Natural killer cell (primary cell): ENCODE data around the gene LY6G5C. TPM values are rescaled to one million over a fixed set of nuclear protein-coding genes. Genes with fewer than 3 reads are reported as not detected.

Experiments
- ATAC-seq, 3 donors: fragments of 150-1000 bp in 2 of 3; fragments of 200-7000 bp in 1 of 3; cut with Tn5 transposase; 1 replicate in 1 of 3; 2 replicates in 2 of 3; pipeline ENCODE4 v1.10.0; 2021; ENCODE audit warnings: mild to moderate bottlenecking in 2 of 3, moderate library complexity in 2 of 3
- DNase-seq, 2 donors: peaks; one replicate each; pipeline versions ENCODE4 v3.0.0 to v3.0.0-alpha.2; 2013 to 2021; ENCODE audit warnings: mixed read lengths in 1 of 2
- H3K27ac ChIP-seq: one replicate; pipeline ENCODE4 v1.5.1; 2013; ENCODE audit warnings: mild to moderate bottlenecking, low read length
- H3K27me3 ChIP-seq: one replicate; pipeline ENCODE4 v1.6.1; 2013; ENCODE audit warnings: low read length; ENCODE audit not compliant: control insufficient read depth, insufficient read depth
- H3K36me3 ChIP-seq: one replicate; pipeline ENCODE4 v1.6.1; 2013; ENCODE audit warnings: low read length; ENCODE audit not compliant: control insufficient read depth, insufficient read depth
- H3K4me1 ChIP-seq: one replicate; pipeline ENCODE4 v1.6.1; 2013; ENCODE audit warnings: low read length; ENCODE audit not compliant: control insufficient read depth, insufficient read depth
- H3K4me3 ChIP-seq: one replicate; pipeline ENCODE4 v1.5.1; 2013; ENCODE audit warnings: low read length
- H3K9me3 ChIP-seq: one replicate; pipeline ENCODE4 v1.6.1; 2013; ENCODE audit warnings: low read length; ENCODE audit not compliant: control insufficient read depth, insufficient read depth
- H3K27ac Mint-ChIP-seq, 2 donors: one replicate each; pipeline ENCODE4 v1.8.0; 2022; ENCODE audit warnings: mild to moderate bottlenecking in 2 of 2, mixed read lengths in 2 of 2, moderate library complexity in 1 of 2
- H3K27me3 Mint-ChIP-seq, 2 donors: one replicate each; pipeline ENCODE4 v1.8.0; 2022; ENCODE audit warnings: low read depth in 2 of 2, mixed read lengths in 2 of 2
- H3K36me3 Mint-ChIP-seq: one replicate; pipeline ENCODE4 v1.8.0; 2022; ENCODE audit warnings: mixed read lengths
- H3K4me1 Mint-ChIP-seq, 2 donors: one replicate each; pipeline ENCODE4 v1.8.0; 2022; ENCODE audit warnings: mixed read lengths in 2 of 2
- H3K4me3 Mint-ChIP-seq: one replicate; pipeline ENCODE4 v1.8.0; 2022; ENCODE audit warnings: mild to moderate bottlenecking, moderate library complexity, mixed read lengths
- H3K9me3 Mint-ChIP-seq, 2 donors: one replicate each; pipeline ENCODE4 v1.8.0; 2022; ENCODE audit warnings: mixed read lengths in 2 of 2
- WGBS: methylation state at CpG from one replicate; pipeline ENCODE4 v1.1.7; 2013; ENCODE audit warnings: missing lambda C conversion rate; ENCODE audit not compliant: insufficient coverage; 5-methylcytosine and 5-hydroxymethylcytosine counted together
- intact Hi-C: fragments of 100-400 bp; cut with micrococcal nuclease; formaldehyde crosslinking; loops from one replicate; pipeline ENCODE4 v1.14.2; 2022
- total RNA-seq, 4 donors: library from RNA; stranded (reverse); fragments of 120-200 nt in 1 of 4; gene quantifications; one replicate each; pipeline versions ENCODE4 v1.2.3 to v1.2.4, GENCODE V29; 2013 to 2022
- TF ChIP-seq, protein P1 (sequence below): fragments of 200-600 bp; IDR thresholded peaks from one replicate; pipeline ENCODE4 v1.8.0; 2022; ENCODE audit warnings: antibody characterized with exemption

Gene LY6G5C
- total RNA-seq, 3 donors from 2014 or later (not counting 1 experiment from before 2014, with no cell fraction given) = 2.0 to 7.9 (median 2.7) TPM

DNA sequence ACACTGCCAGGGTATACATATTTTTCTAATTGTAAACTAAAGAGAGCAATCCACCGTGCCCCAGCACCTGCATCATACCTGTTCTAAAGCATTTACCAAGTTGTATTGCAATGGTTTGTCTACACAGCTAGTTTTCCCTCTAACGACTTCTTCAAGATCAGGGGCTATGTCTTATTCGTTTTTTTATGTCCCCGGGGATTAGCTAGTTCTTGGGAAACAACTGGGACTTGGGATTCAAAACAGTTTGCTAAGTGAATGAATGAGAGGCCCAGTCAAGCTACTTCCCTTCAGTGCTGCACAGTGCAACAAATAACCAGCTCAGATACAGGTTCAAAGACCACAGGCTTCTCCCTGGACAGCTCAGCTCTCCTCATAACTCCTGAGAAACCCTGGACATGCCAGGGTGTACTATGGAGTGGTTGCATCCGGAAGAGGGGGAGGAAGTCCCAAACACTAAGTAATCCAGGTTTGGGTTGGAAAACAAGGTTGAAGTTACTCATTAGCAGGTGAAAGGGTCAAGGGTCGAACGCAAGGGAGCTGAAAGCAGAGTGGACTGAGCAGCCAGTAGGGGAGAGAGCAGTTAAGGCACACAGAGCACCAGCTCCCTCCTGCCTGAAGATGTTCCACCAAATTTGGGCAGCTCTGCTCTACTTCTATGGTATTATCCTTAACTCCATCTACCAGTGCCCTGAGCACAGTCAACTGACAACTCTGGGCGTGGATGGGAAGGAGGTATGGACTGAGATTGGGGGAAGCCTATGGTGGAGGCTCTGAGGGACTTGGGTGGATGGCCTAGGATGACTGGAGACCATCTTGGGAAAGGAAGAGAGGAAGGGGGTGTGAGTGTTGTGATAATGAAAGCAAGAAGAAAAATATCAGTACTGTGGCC lies 25.3 kb downstream of the LY6G5C start, which contains the start of gene APOM:
Gene APOM (plus strand): TSS at position 546 of the 889 bp plus-strand sequence. CDS start 73 bp downstream, at position 619.
- Mint-ChIP-seq H3K27ac (peak within 1 kb of the TSS; percentile 47 to 83), H3K9me3 (no peaks in the 10 kb centered on the region), H3K4me1 (peaks cover 61 to 70% of the 10 kb centered on the region in 2 donors), H3K36me3 (no peaks in the 10 kb centered on the region), H3K4me3 (peak within 1 kb of the TSS; percentile 35), H3K27me3 (no peaks in the 10 kb centered on the region)
- Histone ChIP-seq H3K36me3 (peaks cover 10% of the 10 kb centered on the region), H3K4me3 (no peak within 1 kb of the TSS), H3K9me3 (no peaks in the 10 kb centered on the region), H3K27me3 (no peaks in the 10 kb centered on the region), H3K27ac (no peak within 1 kb of the TSS), H3K4me1 (peaks cover 55% of the 10 kb centered on the region)
- TF ChIP-seq, protein P1, sequence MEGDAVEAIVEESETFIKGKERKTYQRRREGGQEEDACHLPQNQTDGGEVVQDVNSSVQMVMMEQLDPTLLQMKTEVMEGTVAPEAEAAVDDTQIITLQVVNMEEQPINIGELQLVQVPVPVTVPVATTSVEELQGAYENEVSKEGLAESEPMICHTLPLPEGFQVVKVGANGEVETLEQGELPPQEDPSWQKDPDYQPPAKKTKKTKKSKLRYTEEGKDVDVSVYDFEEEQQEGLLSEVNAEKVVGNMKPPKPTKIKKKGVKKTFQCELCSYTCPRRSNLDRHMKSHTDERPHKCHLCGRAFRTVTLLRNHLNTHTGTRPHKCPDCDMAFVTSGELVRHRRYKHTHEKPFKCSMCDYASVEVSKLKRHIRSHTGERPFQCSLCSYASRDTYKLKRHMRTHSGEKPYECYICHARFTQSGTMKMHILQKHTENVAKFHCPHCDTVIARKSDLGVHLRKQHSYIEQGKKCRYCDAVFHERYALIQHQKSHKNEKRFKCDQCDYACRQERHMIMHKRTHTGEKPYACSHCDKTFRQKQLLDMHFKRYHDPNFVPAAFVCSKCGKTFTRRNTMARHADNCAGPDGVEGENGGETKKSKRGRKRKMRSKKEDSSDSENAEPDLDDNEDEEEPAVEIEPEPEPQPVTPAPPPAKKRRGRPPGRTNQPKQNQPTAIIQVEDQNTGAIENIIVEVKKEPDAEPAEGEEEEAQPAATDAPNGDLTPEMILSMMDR = no peak
- no peak for ATAC-seq
- no peak for DNase-seq
- intact Hi-C loops = no loop called here
- WGBS = 96% methylated on average over 8 of the region's 8 CpGs

DNA sequence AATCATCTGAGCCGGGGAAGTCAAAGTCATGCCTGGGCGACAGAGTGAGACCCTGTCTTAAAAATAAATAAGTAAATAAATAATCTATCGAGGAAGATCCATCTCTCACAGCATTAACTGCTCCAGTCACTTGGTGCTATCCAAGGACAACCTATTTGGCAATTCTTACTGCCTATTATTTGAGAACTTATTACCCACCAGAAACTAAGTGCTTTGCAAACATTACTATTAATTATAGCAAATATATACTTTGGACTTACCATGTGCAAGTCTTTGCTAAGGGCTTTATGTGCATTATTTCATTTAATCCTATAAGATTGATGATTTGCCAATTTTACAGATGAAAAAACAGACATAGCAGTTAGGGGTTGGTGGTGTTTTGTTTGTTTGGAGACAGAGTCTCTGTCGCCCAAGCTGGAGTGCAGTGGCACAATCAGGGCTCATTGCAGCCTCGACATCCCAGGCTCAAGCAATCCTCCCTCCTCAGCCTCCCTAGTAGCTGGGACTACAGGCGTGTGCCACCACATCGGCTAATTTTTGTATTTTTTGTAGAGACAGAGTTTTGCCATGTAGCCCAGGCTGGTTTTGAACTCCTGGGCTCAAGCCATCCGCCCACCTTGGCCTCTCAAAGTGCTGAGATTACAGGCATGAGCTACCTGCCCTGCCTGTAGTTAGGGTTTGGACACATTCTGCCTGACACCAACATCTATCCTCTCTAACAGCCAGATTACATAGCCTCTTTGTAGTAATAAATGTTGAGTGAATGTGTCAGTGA lies 26.1 kb downstream of the LY6G5C start:
- no peak for DNase-seq
- H3K36me3 ChIP-seq = peaks cover 15% of the 10 kb centered on the region

DNA sequence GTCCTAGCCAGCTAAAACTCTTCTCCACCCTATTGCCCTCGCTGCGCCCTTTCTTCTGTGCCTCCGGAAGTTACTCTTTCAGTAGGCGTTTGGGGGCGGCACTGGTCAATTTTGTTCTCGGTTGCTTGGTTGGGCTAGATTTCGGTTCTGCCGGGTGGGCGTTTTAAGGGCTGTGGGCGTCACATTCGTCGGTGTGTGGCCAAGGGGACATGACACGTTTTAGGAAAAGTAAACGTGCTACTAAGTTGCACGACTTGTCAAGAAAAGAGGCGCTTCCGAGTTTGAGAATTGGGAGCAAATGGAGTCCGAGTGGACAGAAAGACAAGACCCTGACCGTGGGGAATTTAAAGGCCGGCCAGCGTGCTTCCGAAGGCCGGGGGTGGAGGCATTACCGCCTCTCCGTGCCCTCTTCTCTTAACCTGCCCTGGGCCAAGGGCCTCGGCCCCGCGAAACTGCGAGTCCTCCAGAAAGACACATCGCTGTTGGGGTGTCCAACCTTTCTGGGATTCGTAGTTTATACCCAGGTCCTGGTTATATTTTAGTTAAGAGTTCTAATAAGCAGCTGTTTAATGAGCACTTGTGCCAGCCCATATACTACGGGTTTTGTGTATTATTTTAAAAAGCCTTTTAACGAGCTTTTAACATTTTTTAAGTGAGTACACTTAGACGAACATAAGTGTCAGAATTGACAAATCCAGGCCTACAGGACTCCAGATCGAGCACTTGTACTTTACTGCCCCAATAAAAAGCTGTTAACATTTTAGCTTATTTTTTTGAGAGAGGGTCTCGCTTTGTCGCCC lies 27.7 kb downstream of the LY6G5C start:
- intact Hi-C loops = loop anchor here (1.0 to 5.0 kb wide), 7 partner anchors 7 to 182 kb away; partner anchors contain the start of genes ABHD16A, ATP6V1G2, C6orf47 and CLIC1
- H3K27ac ChIP-seq = peak overlapping the region; percentile 99
- H3K27ac Mint-ChIP-seq = peak overlapping the region; percentile 95 to 96
- H3K36me3 ChIP-seq = peaks cover 25% of the 10 kb centered on the region
- TF ChIP-seq, protein P1 = no peak
- H3K27me3 Mint-ChIP-seq = no peaks in the 10 kb centered on the region
- no peak for DNase-seq
- H3K27me3 ChIP-seq = no peaks in the 10 kb centered on the region
- H3K4me1 Mint-ChIP-seq = peaks cover 49 to 60% of the 10 kb centered on the region in 2 donors
- peak overlapping the region; percentile 90 for H3K4me3 ChIP-seq
- no peaks in the 10 kb centered on the region for H3K9me3 Mint-ChIP-seq
- H3K4me1 ChIP-seq = peaks cover 32% of the 10 kb centered on the region
- peak overlapping the region; percentile 95 for H3K4me3 Mint-ChIP-seq
- peak; percentile 72 to 84 (median 73) for ATAC-seq
- H3K36me3 Mint-ChIP-seq = no peaks in the 10 kb centered on the region
- WGBS = 11% methylated on average over 37 of the region's 37 CpGs
- H3K9me3 ChIP-seq = no peaks in the 10 kb centered on the region

More for the DNA sequence above, 26.1 kb downstream of the LY6G5C start:
- H3K27me3 ChIP-seq = no peaks in the 10 kb centered on the region
- Mint-ChIP-seq H3K27me3 (no peaks in the 10 kb centered on the region), H3K9me3 (no peaks in the 10 kb centered on the region), H3K36me3 (no peaks in the 10 kb centered on the region), H3K27ac (peak overlapping the region in 1 of 2 donors; percentile 47), H3K4me1 (peaks cover 60 to 70% of the 10 kb centered on the region in 2 donors), H3K4me3 (no peak overlapping the region)
- no peak for ATAC-seq
- intact Hi-C loops = loop anchor here (5.0 kb wide), 2 partner anchors 48 to 83 kb away; partner anchors contain the start of genes ABHD16A and CLIC1
- H3K9me3 ChIP-seq = no peaks in the 10 kb centered on the region
- no peak overlapping the region for H3K4me3 ChIP-seq
- 93% methylated on average over 7 of the region's 8 CpGs for WGBS
- H3K27ac ChIP-seq = no peak overlapping the region
- TF ChIP-seq, protein P1 = no peak
- peaks cover 48% of the 10 kb centered on the region for H3K4me1 ChIP-seq
